LNCAP (cell line): ENCODE measurements around the gene ADARB2.

ENCODE experiments used
- TF ChIP-seq, protein P1 (sequence below): fragments of 450-650 bp; IDR thresholded peaks from 2 replicates; pipeline ENCODE4 v1.5.1; 2017; ENCODE audit warnings: mild to moderate bottlenecking

The ADARB2 gene

GRCh38 chr10:1365540-1366321, 371.6 kb downstream of the ADARB2 start:
- TF ChIP-seq, protein P1, sequence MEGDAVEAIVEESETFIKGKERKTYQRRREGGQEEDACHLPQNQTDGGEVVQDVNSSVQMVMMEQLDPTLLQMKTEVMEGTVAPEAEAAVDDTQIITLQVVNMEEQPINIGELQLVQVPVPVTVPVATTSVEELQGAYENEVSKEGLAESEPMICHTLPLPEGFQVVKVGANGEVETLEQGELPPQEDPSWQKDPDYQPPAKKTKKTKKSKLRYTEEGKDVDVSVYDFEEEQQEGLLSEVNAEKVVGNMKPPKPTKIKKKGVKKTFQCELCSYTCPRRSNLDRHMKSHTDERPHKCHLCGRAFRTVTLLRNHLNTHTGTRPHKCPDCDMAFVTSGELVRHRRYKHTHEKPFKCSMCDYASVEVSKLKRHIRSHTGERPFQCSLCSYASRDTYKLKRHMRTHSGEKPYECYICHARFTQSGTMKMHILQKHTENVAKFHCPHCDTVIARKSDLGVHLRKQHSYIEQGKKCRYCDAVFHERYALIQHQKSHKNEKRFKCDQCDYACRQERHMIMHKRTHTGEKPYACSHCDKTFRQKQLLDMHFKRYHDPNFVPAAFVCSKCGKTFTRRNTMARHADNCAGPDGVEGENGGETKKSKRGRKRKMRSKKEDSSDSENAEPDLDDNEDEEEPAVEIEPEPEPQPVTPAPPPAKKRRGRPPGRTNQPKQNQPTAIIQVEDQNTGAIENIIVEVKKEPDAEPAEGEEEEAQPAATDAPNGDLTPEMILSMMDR, result no peak

GRCh38 chr10:1364151-1364910, 373.0 kb downstream of the ADARB2 start:
- TF ChIP-seq, protein P1, result no peak

GRCh38 chr10:1363446-1364121, 373.7 kb downstream of the ADARB2 start:
- TF ChIP-seq, protein P1, result no peak

- TF ChIP-seq, protein P1, result no peak
Measured at GRCh38 chr10:1362589-1363445, 374.5 kb downstream of the ADARB2 start.

DNA sequence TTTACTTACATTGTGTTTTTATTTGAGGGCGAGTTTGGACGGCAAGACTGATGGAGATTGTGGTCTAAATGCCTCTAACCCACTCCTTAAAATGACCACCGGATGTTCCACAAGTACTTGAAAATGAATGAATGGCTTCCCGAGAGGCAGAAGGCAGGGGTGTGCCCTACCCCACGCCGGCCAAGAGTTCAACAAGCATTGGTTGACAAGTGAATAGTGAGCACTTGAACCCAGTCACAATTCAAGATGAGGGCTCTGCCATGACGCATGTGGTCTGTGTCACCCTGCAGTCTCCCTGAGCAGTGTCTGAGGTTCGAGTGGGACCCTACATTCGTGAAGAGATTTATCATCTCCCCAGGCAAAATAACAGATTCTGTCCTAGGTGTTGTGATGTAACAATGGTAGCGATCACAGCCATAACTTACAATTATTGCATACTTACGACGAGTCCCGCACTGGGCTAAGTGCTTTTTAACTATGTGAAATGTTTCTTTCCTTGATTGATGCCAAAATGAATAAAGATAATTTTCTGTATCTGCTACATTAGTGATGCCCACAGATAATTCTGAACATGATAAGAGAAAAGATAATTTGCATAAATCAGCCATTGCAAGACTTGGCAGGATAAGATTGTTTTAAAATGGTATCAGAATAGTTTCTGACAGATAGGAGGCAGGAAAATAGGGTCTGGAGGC, 375.8 kb downstream of the ADARB2 start:
- TF ChIP-seq, protein P1, result no peak

DNA sequence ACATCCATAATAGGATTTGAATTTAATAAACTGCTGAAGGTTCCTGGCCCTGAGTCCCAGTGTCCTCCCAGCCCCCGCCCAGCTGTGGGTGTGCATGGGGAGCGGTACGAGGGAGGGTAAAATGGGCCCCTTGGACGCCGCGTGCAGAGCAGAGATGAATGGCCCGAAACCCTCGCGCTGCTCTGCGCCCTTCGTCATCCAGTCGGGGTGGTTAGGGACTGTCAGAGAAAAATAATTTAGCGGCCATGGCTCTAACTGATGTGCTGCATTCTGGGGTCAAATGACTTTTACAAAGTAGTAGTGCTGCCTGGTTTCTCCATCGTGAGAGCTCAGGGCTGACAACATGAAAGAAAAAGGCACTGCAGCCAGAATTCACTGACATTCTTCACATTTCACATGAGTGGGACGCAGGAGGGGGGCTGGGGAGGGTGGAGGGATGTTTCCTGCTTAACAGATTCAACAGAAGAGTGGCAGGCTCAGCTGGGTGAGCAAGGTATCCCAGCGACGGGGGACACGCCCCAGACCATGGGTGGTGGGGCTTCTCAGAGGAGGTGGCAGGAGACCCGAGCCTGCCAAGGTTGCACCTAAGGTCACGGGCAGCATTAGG, 376.7 kb downstream of the ADARB2 start:
- TF ChIP-seq, protein P1, result no peak
